Stimulated activated CD4-positive, alpha-beta T cell treated with anti-CD3 and anti-CD28 coated beads, Interleukin-12 subunit alpha, Interleukin-12 subunit beta, amount 100 ng/mL, for 4 hours (primary cell): ENCODE measurements around the gene FNDC3B.
"Not testable (repeated sequence)": the region's sequence is repeated elsewhere in the genome, so short reads cannot be mapped to it uniquely, and the experiment has no call there.

ENCODE experiments used
- DNase-seq: peaks from one replicate; pipeline ENCODE4 v3.0.0-alpha.2; 2020

FNDC3B gene

GRCh38 chr3:172039436-172040077, at the start of gene FNDC3B:
Gene FNDC3B, plus strand, starts transcription at chr3:172039578. Its CDS starts 72,902 bp downstream, at chr3:172112480.
- DNase-seq = peak; percentile 85

- DNase-seq = not testable (repeated sequence)
Measured at GRCh38 chr3:171990239-171990638, 49.1 kb upstream of the FNDC3B start.

- DNase-seq = no peak
Measured at GRCh38 chr3:171991166-171991565, 48.2 kb upstream of the FNDC3B start.

- DNase-seq = no peak
Measured at GRCh38 chr3:171994646-171995428, 44.5 kb upstream of the FNDC3B start.

- DNase-seq = no peak
Measured at GRCh38 chr3:171995486-171995885, 43.9 kb upstream of the FNDC3B start.

- no peak for DNase-seq
Measured at GRCh38 chr3:171996178-171996817, 43.1 kb upstream of the FNDC3B start.

GRCh38 chr3:171998731-171999130, 40.6 kb upstream of the FNDC3B start:
- DNase-seq = not testable (repeated sequence)

GRCh38 chr3:172001616-172002015, 37.8 kb upstream of the FNDC3B start:
- not testable (repeated sequence) for DNase-seq

GRCh38 chr3:172002512-172003078, 36.8 kb upstream of the FNDC3B start:
- DNase-seq = no peak

GRCh38 chr3:172003146-172003545, 36.2 kb upstream of the FNDC3B start:
- no peak for DNase-seq

- no peak for DNase-seq
Measured at GRCh38 chr3:172007065-172007370, 32.4 kb upstream of the FNDC3B start.

GRCh38 chr3:172009803-172010202, 29.6 kb upstream of the FNDC3B start:
- no peak for DNase-seq

- DNase-seq = no peak
Measured at GRCh38 chr3:172012775-172013174, 26.6 kb upstream of the FNDC3B start.

GRCh38 chr3:172014145-172014544, 25.2 kb upstream of the FNDC3B start:
- DNase-seq = no peak

- DNase-seq = no peak
Measured at GRCh38 chr3:172018364-172018763, 21.0 kb upstream of the FNDC3B start.

- no peak for DNase-seq
Measured at GRCh38 chr3:172020763-172021162, 18.6 kb upstream of the FNDC3B start.

- no peak for DNase-seq
Measured at GRCh38 chr3:172021164-172021563, 18.2 kb upstream of the FNDC3B start.

GRCh38 chr3:172021859-172022258, 17.5 kb upstream of the FNDC3B start:
- no peak for DNase-seq

GRCh38 chr3:172023915-172024314, 15.5 kb upstream of the FNDC3B start:
- no peak for DNase-seq

GRCh38 chr3:172024679-172025078, 14.7 kb upstream of the FNDC3B start:
- DNase-seq = no peak

- DNase-seq = no peak
Measured at GRCh38 chr3:172029425-172030098, 9.8 kb upstream of the FNDC3B start.

GRCh38 chr3:172030181-172030580, 9.2 kb upstream of the FNDC3B start:
- no peak for DNase-seq

GRCh38 chr3:172031996-172032395, 7.4 kb upstream of the FNDC3B start:
- no peak for DNase-seq
